ENCODE data around the gene PSME2.

The PSME2 gene

GRCh38 chr14:24115422-24116127 lies 30.8 kb downstream of the PSME2 start:
- Histone ChIP-seq H3K27me3 (ENCODE audit: insufficient read depth, low read depth, severe bottlenecking) (no peaks in the 10 kb centered on the region), H3K36me3 (peaks cover 37% of the 10 kb centered on the region), H3K9me3 (ENCODE audit: severe bottlenecking) (no peaks in the 10 kb centered on the region), H3K4me3 (ENCODE audit: low read depth, low read length) (peak overlapping the region; percentile 72), H3K27ac (peak overlapping the region; percentile 45)
- TF ChIP-seq, protein P1, sequence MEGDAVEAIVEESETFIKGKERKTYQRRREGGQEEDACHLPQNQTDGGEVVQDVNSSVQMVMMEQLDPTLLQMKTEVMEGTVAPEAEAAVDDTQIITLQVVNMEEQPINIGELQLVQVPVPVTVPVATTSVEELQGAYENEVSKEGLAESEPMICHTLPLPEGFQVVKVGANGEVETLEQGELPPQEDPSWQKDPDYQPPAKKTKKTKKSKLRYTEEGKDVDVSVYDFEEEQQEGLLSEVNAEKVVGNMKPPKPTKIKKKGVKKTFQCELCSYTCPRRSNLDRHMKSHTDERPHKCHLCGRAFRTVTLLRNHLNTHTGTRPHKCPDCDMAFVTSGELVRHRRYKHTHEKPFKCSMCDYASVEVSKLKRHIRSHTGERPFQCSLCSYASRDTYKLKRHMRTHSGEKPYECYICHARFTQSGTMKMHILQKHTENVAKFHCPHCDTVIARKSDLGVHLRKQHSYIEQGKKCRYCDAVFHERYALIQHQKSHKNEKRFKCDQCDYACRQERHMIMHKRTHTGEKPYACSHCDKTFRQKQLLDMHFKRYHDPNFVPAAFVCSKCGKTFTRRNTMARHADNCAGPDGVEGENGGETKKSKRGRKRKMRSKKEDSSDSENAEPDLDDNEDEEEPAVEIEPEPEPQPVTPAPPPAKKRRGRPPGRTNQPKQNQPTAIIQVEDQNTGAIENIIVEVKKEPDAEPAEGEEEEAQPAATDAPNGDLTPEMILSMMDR (IDR thresholded peaks at IDR 0.05; ENCODE audit: low read depth, low read length): no peak
- DNase-seq: no peak

GRCh38 chr14:24114532-24115421 lies 31.6 kb downstream of the PSME2 start, which contains the start of the genes DCAF11 and NRL:
Gene DCAF11 (plus strand): TSS chr14:24114777. CDS start chr14:24115595, 818 bp downstream.
Gene NRL (minus strand): TSS chr14:24114949. CDS start chr14:24082848, 32,101 bp downstream.
- no peaks in the 10 kb centered on the region for H3K27me3 ChIP-seq (ENCODE audit: insufficient read depth, low read depth, severe bottlenecking)
- TF ChIP-seq, protein P1 (IDR thresholded peaks at IDR 0.05; ENCODE audit: low read depth, low read length): no peak
- H3K27ac ChIP-seq: peak within 1 kb of the TSS; percentile 97
- no peaks in the 10 kb centered on the region for H3K9me3 ChIP-seq (ENCODE audit: severe bottlenecking)
- DNase-seq: peak; percentile 99
- peaks cover 35% of the 10 kb centered on the region for H3K36me3 ChIP-seq
- peak within 1 kb of the TSS; percentile 72 for H3K4me3 ChIP-seq (ENCODE audit: low read depth, low read length)

- Histone ChIP-seq H3K4me3 (ENCODE audit: low read depth, low read length) (peak overlapping the region; percentile 72), H3K27ac (peak overlapping the region; percentile 97), H3K27me3 (ENCODE audit: insufficient read depth, low read depth, severe bottlenecking) (no peaks in the 10 kb centered on the region), H3K9me3 (ENCODE audit: severe bottlenecking) (no peaks in the 10 kb centered on the region), H3K36me3 (peaks cover 27% of the 10 kb centered on the region)
- DNase-seq: peak; percentile 95
- TF ChIP-seq, protein P1 (IDR thresholded peaks at IDR 0.05; ENCODE audit: low read depth, low read length): no peak
Measured at GRCh38 chr14:24113801-24114531, 32.4 kb downstream of the PSME2 start.

DNA sequence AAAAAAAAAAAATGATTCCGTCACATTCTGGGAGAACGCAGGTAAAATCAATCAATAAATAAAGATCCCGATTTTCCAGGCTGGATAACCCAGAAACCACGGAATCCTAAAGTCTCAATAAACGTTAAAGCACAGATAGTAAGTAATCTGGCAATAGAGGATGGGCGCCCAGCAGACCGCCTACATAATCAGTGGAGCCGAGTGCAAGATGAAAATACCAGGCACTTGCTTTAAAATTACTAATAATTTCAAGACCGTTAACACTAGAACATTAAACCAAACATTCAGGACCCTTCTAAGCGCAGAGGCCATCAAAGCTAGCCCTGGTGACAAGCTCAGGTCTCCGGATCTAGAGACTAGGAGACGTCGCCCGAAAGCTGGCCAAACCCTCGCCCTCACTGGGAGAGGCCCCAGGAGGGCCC lies 33.0 kb downstream of the PSME2 start:
- Histone ChIP-seq H3K27me3 (ENCODE audit: insufficient read depth, low read depth, severe bottlenecking) (no peaks in the 10 kb centered on the region), H3K27ac (peak overlapping the region; percentile 97), H3K9me3 (ENCODE audit: severe bottlenecking) (no peaks in the 10 kb centered on the region), H3K4me3 (ENCODE audit: low read depth, low read length) (peak overlapping the region; percentile 72), H3K36me3 (peaks cover 21% of the 10 kb centered on the region)
- DNase-seq: no peak
- TF ChIP-seq, protein P1 (IDR thresholded peaks at IDR 0.05; ENCODE audit: low read depth, low read length): no peak

DNA sequence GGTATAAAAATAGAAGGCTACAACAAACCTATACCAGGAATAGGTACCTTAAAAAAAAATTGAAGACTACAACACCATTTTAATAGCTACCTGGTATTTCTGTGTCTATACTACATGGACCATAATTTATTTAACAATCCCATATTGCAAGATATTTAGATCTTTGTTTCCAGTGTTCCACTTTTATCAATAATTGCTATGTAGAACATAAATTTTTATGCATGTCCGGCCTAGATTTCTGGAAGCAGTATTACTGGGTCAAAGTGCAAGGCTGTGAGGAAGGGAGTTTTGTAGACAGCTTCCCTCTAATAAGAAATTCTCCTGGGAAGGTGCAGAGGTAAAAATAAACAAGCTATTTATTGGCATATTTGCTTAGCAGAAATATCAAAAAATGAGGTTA lies 35.9 kb downstream of the PSME2 start:
- H3K4me3 ChIP-seq (ENCODE audit: low read depth, low read length): no peak overlapping the region
- H3K27ac ChIP-seq: no peak overlapping the region
- H3K27me3 ChIP-seq (ENCODE audit: insufficient read depth, low read depth, severe bottlenecking): no peaks in the 10 kb centered on the region
- H3K9me3 ChIP-seq (ENCODE audit: severe bottlenecking): no peaks in the 10 kb centered on the region
- DNase-seq: no peak
- TF ChIP-seq, protein P1 (IDR thresholded peaks at IDR 0.05; ENCODE audit: low read depth, low read length): no peak
- no peaks in the 10 kb centered on the region for H3K36me3 ChIP-seq

Measured in WERI-Rb-1 (cell line).